Stomach (tissue), 9 donors: ENCODE results near the gene NEB. TPM values are rescaled to one million over a fixed set of nuclear protein-coding genes. Genes with fewer than 3 reads are reported as not detected.

Experiments
- DNase-seq, 2 donors: peaks; one replicate each; pipeline versions ENCODE4 v3.0.0 to v3.0.0-alpha.2; 2013 to 2019
- H3K27ac ChIP-seq, 5 donors: fragments of 200-600 bp in 4 of 5; sonication (generic) in 4 of 5; one replicate each; pipeline ENCODE4 v1.5.1; 2013 to 2019; ENCODE audit warnings: mild to moderate bottlenecking in 1 of 5, moderate library complexity in 1 of 5
- H3K27me3 ChIP-seq, 3 donors: fragments of 200-600 bp; sonication (generic); one replicate each; pipeline ENCODE4 v1.5.1; 2017 to 2019; ENCODE audit warnings: mixed run types in 1 of 3
- H3K36me3 ChIP-seq, 4 donors: fragments of 200-600 bp; sonication (generic); 1 replicate in 3 of 4; 2 replicates in 1 of 4; pipeline ENCODE4 v1.5.1; 2016 to 2019
- H3K4me1 ChIP-seq, 4 donors: fragments of 200-600 bp; sonication (generic); one replicate each; pipeline ENCODE4 v1.5.1; 2016 to 2019
- H3K4me3 ChIP-seq, 4 donors: fragments of 200-600 bp; sonication (generic) in 3 of 4; one replicate each; pipeline ENCODE4 v1.5.1; 2016 to 2019; ENCODE audit warnings: mild to moderate bottlenecking in 1 of 4
- H3K9me3 ChIP-seq, 4 donors: fragments of 200-600 bp; sonication (generic); one replicate each; pipeline ENCODE4 v1.5.1; 2016 to 2019
- CTCF ChIP-seq, 7 experiments: fragments of 450-650 bp in 4 of 7; fragments of 200-600 bp in 3 of 7; sonication (generic) in 3 of 7; IDR thresholded peaks; one replicate each; pipeline ENCODE4 v1.5.1; 2016 to 2019; ENCODE audit warnings: antibody characterized with exemption in 7 of 7, control low read depth in 2 of 7, mild to moderate bottlenecking in 1 of 7
- EP300 ChIP-seq: sonication (generic); formaldehyde crosslinking; IDR thresholded peaks from one replicate; pipeline ENCODE4 v1.6.1; 2017; ENCODE audit warnings: antibody characterized with exemption
- POLR2A ChIP-seq, 4 donors: fragments of 450-650 bp; IDR thresholded peaks; one replicate each; pipeline ENCODE4 v1.6.1; 2016; ENCODE audit warnings: antibody characterized with exemption in 4 of 4, control low read depth in 2 of 4, mild to moderate bottlenecking in 1 of 4, moderate library complexity in 1 of 4
- POLR2AphosphoS5 ChIP-seq, 3 donors: sonication (generic); formaldehyde crosslinking; IDR thresholded peaks; one replicate each; pipeline ENCODE4 v1.6.1; 2016; ENCODE audit warnings: antibody characterized with exemption in 3 of 3
- WGBS, 5 donors: extraction: QIAGEN DNeasy Blood & Tissue Kit in 3 of 5; methylation state at CpG; one replicate each; pipeline versions ENCODE4 v1.1.5 to v1.1.7; 2013 to 2018; 5-methylcytosine and 5-hydroxymethylcytosine counted together
- intact Hi-C: fragments of 100-400 bp; cut with DNase I; formaldehyde crosslinking; loops from one replicate; pipeline ENCODE4 v1.15.1; 2023; ENCODE audit warnings: low total_unique reads
- polyA plus RNA-seq, 3 donors: library from polyadenylated mRNA; stranded (reverse); fragments of 200-250 nt; gene quantifications; one replicate each; pipeline ENCODE4 v1.2.3, GENCODE V29; 2013
- total RNA-seq, 5 donors: library from RNA; depleted of rRNA; stranded (reverse); fragments of >200 nt; gene quantifications; one replicate each; pipeline versions ENCODE4 v1.1.0 to v1.2.3, GENCODE V29; 2014 to 2016
- donor health status: healthy with polysubstance abuse.
- donor health status: Bipolar disorder and iron deficiency.
- donor health status: healthy.

The NEB gene
- total and polyA plus RNA-seq, 8 donors, result 0.12 to 4.0 (median 1.0) TPM; not detected in 1

GRCh38 chr2:151665959-151666358, 68.3 kb downstream of the NEB start:
- no peak overlapping the region for H3K27ac ChIP-seq
- TF ChIP-seq POLR2AphosphoS5 (IDR thresholded peaks at IDR 0.05) (no peak), POLR2A (IDR thresholded peaks at IDR 0.05) (no peak), CTCF (IDR thresholded peaks at IDR 0.05) (no peak), EP300 (no peak)
- no peaks in the 10 kb centered on the region for H3K36me3 ChIP-seq
- no peaks in the 10 kb centered on the region for H3K27me3 ChIP-seq
- no peaks in the 10 kb centered on the region for H3K4me1 ChIP-seq
- 80 to 94% (median 88%) methylated on average over 3 of the region's 3 CpGs for WGBS, 5 donors
- H3K4me3 ChIP-seq, result no peak overlapping the region
- intact Hi-C loops, result no loop called here
- DNase-seq, result no peak
- no peaks in the 10 kb centered on the region for H3K9me3 ChIP-seq

DNA sequence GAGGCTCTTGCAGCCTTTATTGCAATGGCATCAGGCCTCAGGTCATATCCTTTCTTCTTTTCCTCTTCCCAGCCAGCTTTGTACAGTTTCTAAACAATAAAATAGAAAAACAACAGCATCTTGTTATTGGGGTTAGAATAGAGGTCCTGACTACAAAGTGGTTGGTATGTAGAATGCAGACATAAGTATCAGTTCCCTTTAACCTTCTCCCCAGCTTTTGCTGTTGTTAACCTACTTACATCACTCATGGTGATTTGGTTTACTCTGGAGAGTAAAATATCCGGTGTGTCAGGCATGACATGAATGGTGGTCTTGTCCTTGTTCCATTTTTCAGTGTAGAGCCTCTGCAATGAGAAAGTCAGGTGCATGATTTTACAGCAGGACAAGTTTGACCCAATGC, 69.8 kb downstream of the NEB start:
- TF ChIP-seq POLR2AphosphoS5 (IDR thresholded peaks at IDR 0.05) (no peak), CTCF (IDR thresholded peaks at IDR 0.05) (no peak), EP300 (no peak), POLR2A (IDR thresholded peaks at IDR 0.05) (no peak)

GRCh38 chr2:151661625-151662024, 72.7 kb downstream of the NEB start:
- Histone ChIP-seq H3K36me3 (no peaks in the 10 kb centered on the region), H3K27me3 (no peaks in the 10 kb centered on the region), H3K4me3 (no peak overlapping the region), H3K4me1 (no peaks in the 10 kb centered on the region), H3K27ac (no peak overlapping the region), H3K9me3 (no peaks in the 10 kb centered on the region)
- DNase-seq, result no peak
- intact Hi-C loops, result no loop called here
- 72 to 86% (median 78%) methylated on average over 2 of the region's 2 CpGs for WGBS, 5 donors
- TF ChIP-seq POLR2AphosphoS5 (IDR thresholded peaks at IDR 0.05), result no peak
- no peak for TF ChIP-seq EP300
- no peak for TF ChIP-seq POLR2A (IDR thresholded peaks at IDR 0.05)
- no peak for TF ChIP-seq CTCF (IDR thresholded peaks at IDR 0.05)

More for the DNA sequence above, 69.8 kb downstream of the NEB start:
- intact Hi-C loops, result no loop called here
- no peak for DNase-seq
- no peaks in the 10 kb centered on the region for H3K4me1 ChIP-seq
- no peaks in the 10 kb centered on the region for H3K9me3 ChIP-seq
- no peak overlapping the region for H3K27ac ChIP-seq
- H3K27me3 ChIP-seq, result no peaks in the 10 kb centered on the region
- no peaks in the 10 kb centered on the region for H3K36me3 ChIP-seq
- WGBS, 5 donors, result 64 to 85% (median 72%) methylated on average over 1 of the region's 1 CpG
- no peak overlapping the region for H3K4me3 ChIP-seq

- no peak for DNase-seq
- Histone ChIP-seq H3K36me3 (no peaks in the 10 kb centered on the region), H3K27ac (no peak overlapping the region), H3K9me3 (no peaks in the 10 kb centered on the region), H3K4me3 (no peak overlapping the region), H3K27me3 (no peaks in the 10 kb centered on the region), H3K4me1 (no peaks in the 10 kb centered on the region)
- TF ChIP-seq POLR2AphosphoS5 (IDR thresholded peaks at IDR 0.05), result no peak
- TF ChIP-seq POLR2A (IDR thresholded peaks at IDR 0.05), result no peak
- no peak for TF ChIP-seq EP300
- TF ChIP-seq CTCF (IDR thresholded peaks at IDR 0.05), result no peak
- intact Hi-C loops, result no loop called here
- 78 to 93% (median 83%) methylated on average over 2 of the region's 2 CpGs for WGBS, 5 donors
Measured at GRCh38 chr2:151658081-151658480, 76.2 kb downstream of the NEB start.
